B cell (primary cell): ENCODE data around the gene ZMYND19. TPM values are rescaled to one million over a fixed set of nuclear protein-coding genes. Genes with fewer than 3 reads are reported as not detected.

Experiments
- ATAC-seq: fragments of 200-7000 bp; cut with Tn5 transposase; one replicate; pipeline ENCODE4 v1.10.0; 2021; ENCODE audit warnings: low read depth, mild to moderate bottlenecking, moderate number of reproducible peaks, moderate library complexity
- CTCF ChIA-PET: fragments of 350-600 bp; sonication (Branson Sonifier 250); formaldehyde crosslinking; loops from one replicate; lab custom pipeline; 2021; ENCODE audit warnings: antibody characterized with exemption, inconsistent platforms; lab: Charles Lee
- POLR2A ChIA-PET: fragments of 350-600 bp; sonication (Branson Sonifier 250); formaldehyde crosslinking; loops from one replicate; lab custom pipeline; 2021; ENCODE audit warnings: antibody characterized with exemption; lab: Charles Lee
- DNase-seq: peaks from one replicate; pipeline ENCODE4 v3.0.0; 2013
- H2AFZ ChIP-seq: 2 replicates; pipeline ENCODE4 v1.6.1; 2012; ENCODE audit warnings: mild to moderate bottlenecking, low read depth, low read length; ENCODE audit not compliant: insufficient read depth, poor library complexity, severe bottlenecking
- H3K27ac ChIP-seq, 2 donors: 1 replicate in 1 of 2; 2 replicates in 1 of 2; pipeline ENCODE4 v1.5.1; 2012 to 2013; ENCODE audit warnings: low read length in 2 of 2, mild to moderate bottlenecking in 2 of 2, moderate library complexity in 1 of 2
- H3K27me3 ChIP-seq, 4 experiments: fragments of 200-600 bp in 1 of 4; sonication (generic) in 1 of 4; replicated peaks in 1 of 4; 1 replicate in 2 of 4; 2 replicates in 2 of 4; pipeline versions ENCODE4 v1.6.1 to v1.7.0; 2013 to 2016; ENCODE audit warnings: low read length in 3 of 4, mild to moderate bottlenecking in 2 of 4, mixed read lengths in 1 of 4, moderate library complexity in 1 of 4; ENCODE audit not compliant: insufficient read depth in 4 of 4, control insufficient read depth in 3 of 4; ENCODE audit errors: control extremely low read depth in 1 of 4
- H3K36me3 ChIP-seq, 2 experiments: replicated peaks in 1 of 2; 1 replicate in 1 of 2; 2 replicates in 1 of 2; pipeline versions ENCODE4 v1.6.1 to v1.7.1; 2013; ENCODE audit warnings: low read length in 1 of 2; ENCODE audit not compliant: insufficient read depth in 2 of 2, control insufficient read depth in 1 of 2; ENCODE audit errors: control extremely low read depth in 1 of 2, extremely low read depth in 1 of 2
- H3K4me1 ChIP-seq, 2 donors: fragments of 200-600 bp in 1 of 2; sonication (generic) in 1 of 2; 1 replicate in 1 of 2; 2 replicates in 1 of 2; pipeline versions ENCODE4 v1.5.1 to v1.6.1; 2013 to 2017; ENCODE audit warnings: low read length in 2 of 2; ENCODE audit not compliant: control insufficient read depth in 2 of 2, insufficient read depth in 2 of 2
- H3K4me2 ChIP-seq: replicated peaks from 2 replicates; pipeline ENCODE3; 2012; ENCODE audit warnings: mild to moderate bottlenecking, low read depth, low read length; ENCODE audit not compliant: poor library complexity, severe bottlenecking
- H3K4me3 ChIP-seq, 5 experiments: fragments of 200-600 bp in 1 of 5; sonication (generic) in 1 of 5; 1 replicate in 3 of 5; 2 replicates in 2 of 5; pipeline versions ENCODE4 v1.5.1 to v1.7.0; 2011 to 2016; ENCODE audit warnings: low read length in 4 of 5, mild to moderate bottlenecking in 4 of 5, low read depth in 2 of 5, control low read depth in 1 of 5, moderate library complexity in 1 of 5; ENCODE audit not compliant: insufficient read depth in 1 of 5; ENCODE audit errors: control extremely low read depth in 1 of 5, extremely low read depth in 1 of 5
- H3K79me2 ChIP-seq: fragments of 200-600 bp; sonication (generic); one replicate; pipeline ENCODE4 v1.6.0; 2016; ENCODE audit warnings: low read length; ENCODE audit not compliant: control insufficient read depth, insufficient read depth
- H3K9ac ChIP-seq: fragments of 200-600 bp; sonication (generic); 2 replicates; pipeline ENCODE4 v1.6.1; 2017; ENCODE audit warnings: mild to moderate bottlenecking, low read length, moderate library complexity
- H3K9me3 ChIP-seq, 3 donors: one replicate each; pipeline versions ENCODE4 v1.6.1 to v1.7.1; 2013; ENCODE audit warnings: low read length in 2 of 3; ENCODE audit not compliant: control insufficient read depth in 2 of 3, insufficient read depth in 1 of 3; ENCODE audit errors: control extremely low read depth in 1 of 3
- H4K20me1 ChIP-seq: 2 replicates; pipeline ENCODE4 v1.6.0; 2012; ENCODE audit warnings: mild to moderate bottlenecking, low read length; ENCODE audit not compliant: insufficient read depth, control insufficient read depth, poor library complexity, severe bottlenecking
- H3K27ac Mint-ChIP-seq: one replicate; pipeline ENCODE4 v1.8.0; 2021; ENCODE audit warnings: mixed read lengths
- H3K27me3 Mint-ChIP-seq: one replicate; pipeline ENCODE4 v1.8.0; 2021; ENCODE audit warnings: mixed read lengths
- H3K4me1 Mint-ChIP-seq: one replicate; pipeline ENCODE4 v1.8.0; 2021; ENCODE audit warnings: mixed read lengths
- H3K4me3 Mint-ChIP-seq: one replicate; pipeline ENCODE4 v1.8.0; 2021; ENCODE audit warnings: mixed read lengths
- H3K9me3 Mint-ChIP-seq: one replicate; pipeline ENCODE4 v1.8.0; 2022; ENCODE audit warnings: mixed read lengths; ENCODE audit not compliant: insufficient read depth
- CTCF ChIP-seq: fragments of 200-600 bp; IDR thresholded peaks from one replicate; pipeline ENCODE4 v1.8.0; 2022; ENCODE audit warnings: antibody characterized with exemption, mild to moderate bottlenecking
- EZH2 ChIP-seq: IDR thresholded peaks from 2 replicates; pipeline ENCODE4 v1.6.1; 2012; ENCODE audit warnings: borderline replicate concordance, low read depth, mild to moderate bottlenecking, moderate library complexity, low read length; ENCODE audit not compliant: insufficient read depth, poor library complexity, severe bottlenecking
- WGBS: methylation state at CpG from one replicate; pipeline ENCODE4 v1.1.5; 2013; ENCODE audit warnings: missing lambda C conversion rate; ENCODE audit not compliant: insufficient coverage; 5-methylcytosine and 5-hydroxymethylcytosine counted together
- intact Hi-C: fragments of 100-400 bp; cut with micrococcal nuclease; formaldehyde crosslinking; loops from one replicate; pipeline ENCODE4 v1.10.0; 2022
- polyA plus RNA-seq: library from polyadenylated mRNA; depleted of rRNA; stranded (reverse); fragments of >200 nt; gene quantifications from 2 replicates; pipeline ENCODE4 v1.2.3, GENCODE V29; 2012
- total RNA-seq, 2 donors: library from RNA; stranded (reverse); fragments of 120-200 nt in 1 of 2; gene quantifications; 1 replicate in 1 of 2; 2 replicates in 1 of 2; pipeline versions ENCODE4 v1.2.3 to v1.2.4, GENCODE V29; 2013 to 2022

ZMYND19 gene
- total and polyA plus RNA-seq, 2 donors (not counting 1 experiment from before 2014, with no cell fraction given), result 22.0 to 24.1 TPM

DNA sequence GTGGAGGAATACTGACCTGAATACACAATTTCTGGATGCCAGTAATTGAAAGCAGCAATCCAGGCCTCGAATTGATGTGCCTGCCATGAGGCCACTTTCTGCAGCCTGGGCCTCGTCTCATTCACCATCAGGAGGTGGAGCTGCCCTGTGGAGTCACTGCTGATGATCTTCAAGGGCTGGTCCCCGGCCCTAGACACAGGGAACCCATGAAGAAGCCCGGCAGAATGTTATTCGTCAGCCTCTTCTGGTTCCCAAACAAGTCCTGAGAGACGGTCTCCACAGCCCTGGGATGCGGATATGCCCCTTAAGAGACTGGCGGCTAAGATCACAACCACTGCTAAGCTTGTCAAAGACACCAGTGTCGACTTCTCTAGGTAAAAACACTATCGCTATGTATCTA, 16.1 kb downstream of the ZMYND19 start:
- peaks cover 48% of the 10 kb centered on the region for H3K79me2 ChIP-seq
- WGBS, result 97% methylated on average over 10 of the region's 10 CpGs
- Mint-ChIP-seq H3K4me1 (peaks cover 31% of the 10 kb centered on the region), H3K27me3 (no peaks in the 10 kb centered on the region), H3K27ac (no peak overlapping the region), H3K9me3 (no peaks in the 10 kb centered on the region), H3K4me3 (no peak overlapping the region)
- DNase-seq (no peak), ATAC-seq (no peak)
- POLR2A ChIA-PET, result no interaction called here
- H3K4me3 ChIP-seq, result no peak overlapping the region
- peaks cover 17 to 28% of the 10 kb centered on the region in 2 donors for H3K4me1 ChIP-seq
- no peaks in the 10 kb centered on the region for H3K9me3 ChIP-seq
- H3K27me3 ChIP-seq, result no peaks in the 10 kb centered on the region
- no peak overlapping the region for H3K9ac ChIP-seq
- no peak overlapping the region for H3K27ac ChIP-seq
- intact Hi-C loops, result no loop called here
- no peak for TF ChIP-seq CTCF
- no peak overlapping the region for H2AFZ ChIP-seq
- peaks cover 9 to 35% of the 10 kb centered on the region in 2 experiments for H3K36me3 ChIP-seq
- CTCF ChIA-PET, result no interaction called here
- H4K20me1 ChIP-seq, result peaks cover 48% of the 10 kb centered on the region
- no peak overlapping the region for H3K4me2 ChIP-seq

GRCh38 chr9:137570566-137570965, 19.7 kb downstream of the ZMYND19 start:
- H3K4me3 ChIP-seq, result no peak overlapping the region
- POLR2A ChIA-PET, result no interaction called here

More at GRCh38 chr9:137570566-137570965, 19.7 kb downstream of the ZMYND19 start:
- intact Hi-C loops, result no loop called here
- no peak for TF ChIP-seq CTCF
- TF ChIP-seq EZH2, result no peak
- H3K9me3 Mint-ChIP-seq, result no peaks in the 10 kb centered on the region
- DNase-seq, result no peak
- CTCF ChIA-PET, result no interaction called here
- H3K4me1 Mint-ChIP-seq, result peaks cover 13% of the 10 kb centered on the region
- ATAC-seq, result no peak
- WGBS, result 97% methylated on average over 2 of the region's 3 CpGs
- Histone ChIP-seq H3K27me3 (no peaks in the 10 kb centered on the region), H3K79me2 (peaks cover 15% of the 10 kb centered on the region), H3K27ac (no peak overlapping the region), H3K4me1 (peaks cover 0 to 4% of the 10 kb centered on the region in 2 donors), H3K9me3 (peaks cover 0 to 15% (median 6%) of the 10 kb centered on the region in 3 donors), H3K4me2 (no peak overlapping the region), H2AFZ (no peak overlapping the region), H3K9ac (no peak overlapping the region), H4K20me1 (peaks cover 28% of the 10 kb centered on the region), H3K36me3 (peaks cover 9 to 31% of the 10 kb centered on the region in 2 experiments)
- peak overlapping the region; percentile 34 for H3K27ac Mint-ChIP-seq
- no peaks in the 10 kb centered on the region for H3K27me3 Mint-ChIP-seq
- no peak overlapping the region for H3K4me3 Mint-ChIP-seq
